GM21576 (cell line): ENCODE data around the gene ITIH2.
"Not testable (repeated sequence)": the region's sequence is repeated elsewhere in the genome, so short reads cannot be mapped to it uniquely, and the experiment has no call there.

Experiments
- ATAC-seq: cut with Tn5 transposase; IDR thresholded peaks from one replicate; pipeline ENCODE4 v1.9.1; 2021; ENCODE audit warnings: mild to moderate bottlenecking, moderate library complexity; ENCODE audit not compliant: unreplicated experiment

Gene ITIH2

GRCh38 chr10:7703140-7703539 lies at the start of gene ITIH2:
Gene ITIH2 (plus strand): TSS chr10:7703316. CDS start chr10:7703435, 119 bp downstream.
- ATAC-seq: no peak

DNA sequence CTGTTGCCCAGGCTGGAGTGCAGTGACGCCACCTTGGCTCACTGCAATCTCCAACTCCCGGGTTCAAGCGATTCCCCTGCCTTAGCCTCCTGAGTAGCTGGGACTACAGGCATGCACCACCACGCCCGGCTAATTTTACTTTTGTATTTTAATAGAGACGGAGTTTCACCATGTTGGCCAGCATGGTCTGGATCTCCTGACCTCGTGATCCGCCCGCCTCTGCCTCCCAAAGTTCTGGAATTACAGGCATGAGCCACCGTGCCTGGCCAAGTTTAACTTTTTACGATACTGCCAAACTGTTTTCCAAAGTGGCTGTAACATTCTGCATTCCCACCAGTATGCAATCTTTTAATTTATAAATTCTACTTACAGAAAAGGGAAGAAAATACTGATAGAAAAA lies 46.0 kb upstream of the ITIH2 start:
- not testable (repeated sequence) for ATAC-seq

DNA sequence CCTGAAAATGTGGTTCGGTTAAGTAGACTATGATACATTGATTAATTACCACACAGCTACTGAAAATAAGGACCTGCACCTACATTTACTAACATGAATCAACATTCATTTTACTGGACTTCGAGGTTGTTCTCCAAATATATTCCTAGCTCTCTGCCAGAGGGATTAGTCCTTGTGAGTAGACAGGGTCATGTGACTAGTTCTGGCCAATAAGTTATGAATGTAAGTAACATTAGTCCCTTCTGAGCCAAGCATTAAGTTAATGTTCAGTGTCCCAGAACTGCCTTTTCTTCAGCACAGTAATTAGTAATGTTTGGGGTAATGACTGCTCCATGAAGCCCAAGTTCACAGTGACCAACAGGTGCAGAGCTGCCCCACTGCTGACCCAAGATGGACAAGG lies 45.6 kb upstream of the ITIH2 start:
- no peak for ATAC-seq

DNA sequence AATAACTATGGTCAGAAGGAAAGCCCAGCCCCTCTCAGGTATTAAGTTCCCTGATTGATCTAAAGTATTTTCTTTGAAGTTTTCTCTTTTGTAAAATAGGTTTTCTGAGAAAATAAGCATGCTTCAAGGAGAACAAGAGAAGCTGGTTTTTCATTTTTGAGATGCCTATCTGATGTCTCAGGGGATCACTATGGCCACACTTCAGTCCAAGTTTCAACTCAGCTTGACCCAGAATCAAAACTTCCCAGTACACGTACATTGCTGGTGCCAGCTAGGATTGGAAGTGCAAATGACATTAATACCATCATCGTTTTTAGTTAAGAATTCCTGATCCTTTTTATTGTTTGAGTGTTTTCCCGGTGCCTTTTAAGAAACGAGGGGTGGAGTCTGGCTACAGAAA lies 43.6 kb upstream of the ITIH2 start:
- no peak for ATAC-seq

DNA sequence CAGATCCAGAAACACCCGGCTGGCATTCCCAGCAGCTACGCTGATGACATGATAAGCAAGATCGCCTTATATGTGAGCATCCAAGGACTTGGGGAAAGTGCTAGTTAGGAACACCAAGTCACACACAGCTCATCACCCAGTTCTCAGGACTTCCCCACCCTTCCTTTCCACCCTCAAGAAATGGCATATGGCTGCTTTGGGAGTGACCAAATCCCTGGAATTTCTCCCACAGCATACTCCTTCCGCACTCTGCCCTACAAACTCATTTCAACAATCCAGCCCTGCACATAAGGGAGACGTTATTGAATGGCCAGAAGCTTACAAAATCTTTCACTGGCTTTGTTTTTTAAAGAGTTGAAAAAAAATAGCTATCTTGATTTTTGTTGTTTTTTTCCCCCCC lies 40.6 kb upstream of the ITIH2 start:
- ATAC-seq: no peak

DNA sequence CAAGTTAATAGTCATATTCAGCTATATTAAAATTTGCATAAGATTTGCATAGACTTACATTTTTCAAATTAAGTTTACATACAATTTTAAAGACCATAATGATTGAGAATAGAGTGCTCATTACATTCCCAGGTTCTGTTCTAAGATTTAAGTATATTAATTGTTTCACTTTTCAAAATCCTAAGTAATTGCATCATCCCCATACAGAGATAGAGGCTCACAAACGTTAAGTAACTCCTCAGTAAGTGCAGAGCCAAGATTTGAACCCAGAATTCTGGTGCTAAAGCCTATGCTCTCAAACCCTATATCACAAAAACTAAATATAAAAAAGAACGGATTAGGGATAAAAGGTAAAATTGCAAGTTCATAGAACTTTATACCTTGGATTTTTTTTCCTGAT lies 38.4 kb upstream of the ITIH2 start:
- ATAC-seq: no peak

- no peak for ATAC-seq
Measured at GRCh38 chr10:7665767-7666166, 37.3 kb upstream of the ITIH2 start.

GRCh38 chr10:7666253-7667023 lies 36.7 kb upstream of the ITIH2 start, which contains the start of gene ITIH5:
Gene ITIH5 (minus strand): TSS chr10:7666966. CDS start chr10:7666892, 74 bp downstream.
- ATAC-seq: no peak

- no peak for ATAC-seq
Measured at GRCh38 chr10:7667262-7668141, 35.6 kb upstream of the ITIH2 start.

DNA sequence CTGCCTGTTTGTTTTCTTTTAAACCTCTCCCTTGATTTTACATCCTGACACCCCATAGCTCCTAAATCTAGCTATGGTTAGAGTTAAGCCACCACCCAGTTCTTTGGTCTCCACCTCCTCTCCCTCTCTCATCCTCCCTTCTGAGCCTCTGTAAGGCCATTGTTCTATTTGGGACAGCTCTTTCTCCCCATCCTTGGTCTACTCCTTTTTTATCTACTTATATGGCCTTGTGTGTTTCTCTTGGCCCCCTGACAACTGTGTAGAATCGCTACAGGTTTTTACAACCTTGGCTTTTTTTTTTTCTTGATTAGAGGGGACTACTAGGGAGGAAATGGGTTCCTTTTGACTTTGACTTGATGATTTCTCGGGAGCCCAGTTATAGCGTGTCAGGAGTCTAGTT lies 33.0 kb upstream of the ITIH2 start:
- no peak for ATAC-seq

- no peak for ATAC-seq
Measured at GRCh38 chr10:7672341-7673134, 30.6 kb upstream of the ITIH2 start.

GRCh38 chr10:7679256-7679655 lies 23.9 kb upstream of the ITIH2 start:
- ATAC-seq: no peak

- ATAC-seq: not testable (repeated sequence)
Measured at GRCh38 chr10:7680078-7680477, 23.0 kb upstream of the ITIH2 start.

GRCh38 chr10:7686351-7687171 lies 16.6 kb upstream of the ITIH2 start:
- ATAC-seq: no peak

GRCh38 chr10:7687228-7687907 lies 15.7 kb upstream of the ITIH2 start:
- peak; percentile 98 for ATAC-seq

DNA sequence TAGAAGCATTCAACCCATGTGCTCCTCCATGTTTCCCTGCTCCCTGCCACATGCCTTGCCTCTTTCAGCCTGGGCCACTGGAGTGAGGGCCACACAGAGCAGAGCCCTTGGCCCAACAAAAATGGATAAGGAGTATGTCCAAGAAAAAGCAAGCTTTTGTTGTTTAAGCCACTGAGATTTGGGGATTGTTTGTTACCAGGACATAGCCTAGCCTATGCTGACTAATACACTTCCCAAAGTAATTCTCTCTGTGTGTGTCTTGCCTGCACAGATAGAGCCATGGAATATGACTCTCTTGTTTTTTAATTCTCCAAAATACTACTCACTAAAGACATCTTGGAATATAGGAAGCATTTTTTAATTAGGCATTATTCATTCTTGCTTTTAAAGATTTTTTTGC lies 13.5 kb upstream of the ITIH2 start:
- ATAC-seq: no peak

- not testable (repeated sequence) for ATAC-seq
Measured at GRCh38 chr10:7690885-7691597, 12.1 kb upstream of the ITIH2 start.

DNA sequence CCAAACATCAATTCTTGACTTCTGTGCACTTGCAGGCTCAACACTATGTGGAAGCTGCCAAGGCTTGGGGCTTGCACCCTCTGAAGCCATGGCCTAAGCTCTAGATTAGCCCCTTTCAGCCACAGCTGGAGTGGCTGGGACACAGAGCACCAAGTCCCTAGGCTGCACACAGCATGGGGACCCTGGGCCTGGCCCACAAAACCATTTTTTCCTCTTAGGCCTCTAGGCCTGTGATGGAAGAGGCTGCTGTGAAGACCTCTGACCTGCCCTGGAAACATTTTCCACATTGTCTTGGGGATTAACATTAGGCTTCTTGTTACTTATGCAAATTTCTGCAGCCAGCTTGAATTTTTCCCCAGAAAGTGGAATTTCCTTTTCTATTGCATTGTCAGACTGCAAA lies 10.7 kb upstream of the ITIH2 start:
- ATAC-seq: not testable (repeated sequence)

- not testable (repeated sequence) for ATAC-seq
Measured at GRCh38 chr10:7693194-7693593, 9.9 kb upstream of the ITIH2 start.
